ENCODE results near the gene SLC7A5. TPM values are rescaled to one million over a fixed set of nuclear protein-coding genes. Genes with fewer than 3 reads are reported as not detected.
"Not testable (repeated sequence)": the region's sequence is repeated elsewhere in the genome, so short reads cannot be mapped to it uniquely, and the experiment has no call there.

SLC7A5 gene
- polyA plus RNA-seq, 4 donors, result 4.0 to 15.9 (median 4.5) TPM

GRCh38 chr16:87889762-87890161, 20.5 kb upstream of the SLC7A5 start:
- DNase-seq (ENCODE audit: low read depth in 4 of 4, low spot score in 3 of 4), result not testable (repeated sequence)

DNA sequence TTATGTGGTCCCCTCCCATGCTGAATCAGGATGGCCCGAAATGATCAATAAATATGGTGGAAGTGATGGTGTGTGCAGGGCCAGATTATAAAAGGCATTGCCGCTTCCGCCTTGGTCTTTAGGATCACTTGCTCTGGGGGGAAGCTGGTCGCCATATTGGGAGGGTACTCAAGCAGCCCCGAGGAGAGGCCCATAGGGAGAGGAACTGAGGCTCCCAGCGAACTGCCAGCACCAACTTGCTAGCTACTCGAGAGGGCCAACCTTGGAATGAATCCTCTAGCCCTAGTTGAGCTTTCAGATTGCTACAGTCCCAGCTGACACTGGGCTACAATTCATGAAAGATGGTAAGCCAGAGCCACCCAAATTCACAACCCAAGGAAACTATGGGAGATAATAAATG, 19.0 kb upstream of the SLC7A5 start:
- DNase-seq (ENCODE audit: low read depth in 4 of 4, low spot score in 3 of 4), result not testable (repeated sequence)

- DNase-seq (ENCODE audit: low read depth in 4 of 4, low spot score in 3 of 4), result not testable (repeated sequence)
Measured at GRCh38 chr16:87887931-87888330, 18.6 kb upstream of the SLC7A5 start.

DNA sequence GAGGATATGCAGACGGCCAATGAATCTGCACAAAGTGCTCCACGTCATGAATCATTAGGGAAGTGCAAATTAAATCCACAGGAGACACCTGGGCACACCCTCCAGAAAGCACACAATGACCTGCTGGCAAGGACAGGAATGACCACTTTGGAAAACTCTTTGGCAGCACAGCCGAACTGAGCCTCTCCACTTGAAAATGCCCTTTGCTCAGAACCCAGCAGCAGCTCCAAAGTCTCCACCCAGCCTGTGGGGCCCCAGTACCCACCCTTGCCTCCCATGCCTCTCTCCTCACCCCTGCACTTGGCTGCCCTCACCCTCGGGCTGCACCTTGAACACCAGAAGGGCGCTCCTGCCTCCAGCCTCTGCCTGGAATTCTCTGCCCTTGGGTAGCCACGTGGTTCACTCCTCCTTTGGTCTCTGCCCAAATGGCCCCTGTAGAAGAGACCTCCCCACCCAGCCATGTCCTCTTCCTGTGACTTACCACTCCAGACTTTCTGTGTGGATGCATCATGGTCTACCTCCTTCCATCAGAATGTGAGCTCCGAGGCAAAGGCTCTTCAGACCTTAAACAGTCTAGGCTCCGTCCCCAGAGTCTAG, 16.2 kb upstream of the SLC7A5 start:
- DNase-seq (ENCODE audit: low read depth in 4 of 4, low spot score in 3 of 4), result not testable (repeated sequence)

DNA sequence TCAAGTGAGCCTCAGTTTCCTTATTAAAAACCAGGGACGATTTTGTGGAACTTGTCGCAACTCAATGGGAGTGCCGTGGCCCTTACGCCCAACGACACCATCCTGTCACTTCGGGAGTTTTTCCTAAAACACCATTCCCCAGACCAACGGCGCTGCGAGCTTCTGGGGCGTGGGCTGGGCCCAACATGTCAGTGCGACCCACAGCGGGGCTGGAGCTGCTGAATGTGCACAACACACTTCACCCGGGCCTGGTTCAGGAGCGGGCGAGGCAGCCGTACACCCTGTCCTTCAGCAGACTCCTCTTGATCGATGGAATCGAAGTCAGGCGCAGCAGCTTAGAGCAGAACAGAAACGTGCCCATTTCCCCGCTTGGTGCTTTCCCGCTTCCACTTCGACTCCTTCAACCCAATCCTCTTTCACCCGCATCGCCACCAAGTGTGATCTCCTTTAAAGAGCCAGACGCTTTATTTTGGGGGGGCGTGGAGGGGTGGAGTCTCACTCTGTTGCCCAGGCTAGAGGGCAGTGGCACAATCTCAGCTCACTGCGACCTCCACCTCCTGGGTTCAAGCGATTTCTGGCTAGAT, 13.2 kb upstream of the SLC7A5 start:
- no peak for DNase-seq (ENCODE audit: low read depth in 4 of 4, low spot score in 3 of 4)

GRCh38 chr16:87881324-87882200, 12.3 kb upstream of the SLC7A5 start:
- no peak for DNase-seq (ENCODE audit: low read depth in 4 of 4, low spot score in 3 of 4)

- no peak for DNase-seq (ENCODE audit: low read depth in 4 of 4, low spot score in 3 of 4)
Measured at GRCh38 chr16:87880117-87880696, 10.9 kb upstream of the SLC7A5 start.

GRCh38 chr16:87879411-87880013, 10.2 kb upstream of the SLC7A5 start:
- not testable (repeated sequence) for DNase-seq (ENCODE audit: low read depth in 4 of 4, low spot score in 3 of 4)

DNA sequence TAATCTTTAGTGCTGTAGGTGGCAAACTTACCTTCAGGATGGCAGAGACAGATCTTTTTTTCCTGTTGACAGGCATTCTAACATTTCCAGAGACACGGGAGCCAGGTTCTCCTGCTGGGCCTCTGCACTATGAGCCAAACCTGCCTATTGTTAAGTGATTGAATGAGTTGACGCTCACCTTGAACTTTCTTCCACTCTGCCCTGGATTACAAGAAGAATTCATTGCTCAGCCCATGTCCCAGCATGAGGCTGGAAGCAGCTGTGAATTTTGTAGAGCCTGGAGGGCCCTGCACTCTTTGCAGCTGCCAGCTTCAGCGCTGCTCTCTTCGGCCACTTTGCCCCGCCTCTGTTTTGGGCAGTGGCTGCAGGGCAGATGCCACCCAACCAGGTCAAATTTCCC, 9.4 kb upstream of the SLC7A5 start:
- DNase-seq (ENCODE audit: low read depth in 4 of 4, low spot score in 3 of 4), result no peak

GRCh38 chr16:87877942-87878507, 8.7 kb upstream of the SLC7A5 start:
- DNase-seq (ENCODE audit: low read depth in 4 of 4, low spot score in 3 of 4), result no peak

GRCh38 chr16:87874639-87875427, 5.5 kb upstream of the SLC7A5 start:
- no peak for DNase-seq (ENCODE audit: low read depth in 4 of 4, low spot score in 3 of 4)

DNA sequence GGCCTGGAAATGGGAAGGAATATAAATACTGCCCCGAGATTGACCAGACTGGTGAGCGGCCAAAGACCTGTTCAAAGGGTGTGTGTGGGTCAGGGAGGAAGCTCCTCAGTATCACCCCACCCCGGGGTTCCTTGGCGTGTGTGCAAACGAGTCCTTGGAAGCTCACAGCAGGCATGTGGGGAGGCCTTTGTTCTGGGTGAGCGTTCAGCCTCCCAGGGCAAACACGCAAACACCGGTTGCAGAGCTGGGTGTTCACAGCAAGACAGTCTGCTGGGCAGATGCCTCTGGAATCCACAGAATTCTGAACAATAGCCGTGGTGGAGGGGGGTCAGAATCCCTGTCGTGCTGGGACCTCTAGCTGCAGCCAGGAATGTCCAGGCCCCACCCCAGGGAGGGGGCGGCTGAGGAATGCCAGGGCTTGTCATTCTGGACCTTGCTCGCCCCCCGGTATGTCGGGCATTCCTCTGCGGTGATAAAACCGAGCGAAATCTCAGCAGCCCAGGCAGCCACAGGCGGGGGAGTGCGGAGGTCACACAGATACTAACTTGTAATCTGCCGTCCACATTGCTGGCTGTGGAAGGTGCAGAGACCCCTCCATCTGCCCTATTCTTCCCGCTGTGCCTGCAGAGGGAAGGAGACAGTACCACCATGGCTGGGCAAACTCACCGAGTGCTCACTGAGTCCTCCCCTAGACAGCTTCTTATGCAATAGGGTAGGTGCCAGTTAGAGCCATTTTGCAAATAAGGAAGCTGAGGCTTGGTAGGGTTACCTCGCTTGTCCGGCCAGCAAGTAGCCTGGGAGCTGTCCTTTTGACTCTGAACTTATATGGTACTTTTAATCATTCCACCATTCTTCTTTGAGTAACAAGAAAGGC, 1.3 kb upstream of the SLC7A5 start:
- DNase-seq (ENCODE audit: low read depth in 4 of 4, low spot score in 3 of 4), result not testable (repeated sequence)

GRCh38 chr16:87869879-87870417, 641 bp upstream of the SLC7A5 start:
- DNase-seq (ENCODE audit: low read depth in 4 of 4, low spot score in 3 of 4), result not testable (repeated sequence)

DNA sequence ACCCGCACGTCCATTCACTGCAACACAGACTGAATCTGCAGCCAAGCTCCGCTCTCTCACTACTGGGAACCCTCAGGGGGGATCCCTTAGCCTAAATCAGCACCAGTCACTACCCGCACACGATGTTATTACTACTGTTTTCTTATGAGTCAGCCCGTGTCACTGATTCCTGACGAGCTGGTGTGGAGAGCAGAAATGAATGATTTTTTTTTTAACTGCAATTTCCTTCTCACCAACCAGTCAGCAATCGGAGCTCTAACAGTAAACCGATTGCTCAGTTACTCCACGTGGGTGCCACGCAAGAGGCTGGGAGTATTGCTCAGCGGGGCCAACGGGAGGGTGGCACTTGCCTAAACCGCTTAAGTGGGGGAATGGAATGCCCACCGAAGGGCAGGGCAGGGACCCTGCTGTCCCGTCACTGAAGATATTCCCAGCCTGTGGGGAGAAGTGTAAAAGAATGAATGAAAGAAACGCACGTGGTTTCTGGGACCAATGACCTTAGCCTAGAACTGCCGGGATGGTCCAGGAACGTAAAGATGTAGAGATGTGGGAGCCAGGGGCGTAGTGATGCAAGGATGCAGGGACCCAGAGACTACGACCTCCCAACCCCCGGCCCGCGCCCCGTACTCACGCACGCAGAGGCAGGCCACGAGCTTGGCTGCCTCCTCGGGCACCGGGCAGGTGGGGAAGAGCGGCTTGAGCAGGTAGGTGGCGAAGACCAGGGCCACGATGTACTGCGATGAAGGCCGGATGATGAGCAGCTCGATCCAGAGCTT, 865 bp downstream of the SLC7A5 start:
- not testable (repeated sequence) for DNase-seq (ENCODE audit: low read depth in 4 of 4, low spot score in 3 of 4)

DNA sequence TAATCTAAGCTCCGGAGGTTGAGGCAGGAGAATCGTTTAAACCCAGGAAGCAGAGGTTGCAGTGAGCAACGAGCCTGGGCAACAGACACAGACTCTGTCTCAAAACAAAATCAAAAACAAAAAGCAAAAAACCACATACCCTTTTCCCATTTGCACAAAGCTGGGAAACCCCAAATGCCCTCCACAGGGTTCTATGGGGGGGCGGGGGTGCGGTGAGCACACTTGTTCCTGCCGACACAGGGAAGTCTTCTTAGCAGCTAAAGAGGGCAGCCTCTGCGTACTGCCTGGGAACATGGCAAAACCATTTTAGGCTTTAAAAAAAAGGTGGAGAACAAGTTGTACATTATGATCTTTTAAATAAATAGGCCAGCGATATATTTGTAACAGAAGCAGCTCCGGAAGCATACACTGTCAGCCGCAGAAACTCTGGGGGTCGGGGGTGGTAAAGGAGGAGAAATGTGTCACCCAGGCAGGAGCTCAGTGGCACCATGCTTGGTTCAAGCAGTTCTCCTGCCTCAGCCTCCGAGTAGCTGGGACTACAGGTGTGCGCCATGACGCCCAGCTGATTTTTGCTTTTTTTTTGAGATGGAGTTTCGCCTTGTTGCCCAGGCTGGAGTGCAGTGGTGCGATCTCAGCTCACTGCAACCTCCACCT, 3.3 kb downstream of the SLC7A5 start:
- DNase-seq (ENCODE audit: low read depth in 4 of 4, low spot score in 3 of 4), result not testable (repeated sequence)

GRCh38 chr16:87864331-87864989, 4.8 kb downstream of the SLC7A5 start:
- DNase-seq (ENCODE audit: low read depth in 4 of 4, low spot score in 3 of 4), result no peak

DNA sequence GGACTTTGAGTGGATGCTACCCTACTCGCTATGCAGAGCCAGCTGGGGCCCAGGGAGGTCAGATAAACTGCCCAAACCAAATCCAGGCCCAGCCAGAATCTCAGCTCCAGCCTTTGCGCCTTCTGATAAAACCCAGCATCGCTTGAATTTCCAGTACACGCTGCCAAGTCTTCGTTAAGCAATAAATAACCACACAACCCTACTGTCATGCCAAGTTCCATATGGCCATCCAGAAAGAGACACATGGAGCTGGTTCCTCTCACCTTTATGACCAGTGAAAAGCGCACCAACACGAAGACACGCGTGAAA, 6.0 kb downstream of the SLC7A5 start:
- not testable (repeated sequence) for DNase-seq (ENCODE audit: low read depth in 4 of 4, low spot score in 3 of 4)
